ENCODE data around the gene DKC1.

DKC1 gene

DNA sequence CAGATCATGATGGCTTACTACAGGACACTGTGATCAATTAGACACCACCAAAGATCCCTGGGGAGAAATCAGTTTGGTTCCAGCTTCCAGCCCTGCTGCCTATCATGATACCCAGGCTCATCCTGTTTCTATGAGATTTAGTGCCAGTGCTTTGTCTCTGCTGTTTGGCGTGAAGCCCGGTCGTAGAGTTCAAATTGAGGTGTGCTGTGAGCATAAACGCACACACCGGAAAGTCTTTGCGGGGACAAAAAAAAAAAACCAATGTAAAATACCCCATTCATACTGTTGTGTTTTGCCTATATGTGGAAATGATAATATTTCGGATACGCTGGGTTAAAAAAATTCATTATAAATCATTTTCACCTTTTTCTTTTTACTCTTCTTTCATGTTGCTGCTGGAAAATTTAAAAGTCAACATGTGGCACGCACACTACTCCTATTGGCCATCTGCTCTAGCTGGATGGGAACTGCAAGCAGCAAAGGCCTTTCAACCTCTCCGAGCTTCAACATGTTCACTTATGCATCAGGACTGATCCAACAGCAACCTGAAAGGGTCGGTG, 607 bp upstream of the DKC1 start:
- DNase-seq (ENCODE audit: low read depth, low spot score): no peak
- in situ Hi-C loops (cut with HindIII; ENCODE audit: low sequenced_read_pairs): no loop called here
- TF ChIP-seq, protein P1, sequence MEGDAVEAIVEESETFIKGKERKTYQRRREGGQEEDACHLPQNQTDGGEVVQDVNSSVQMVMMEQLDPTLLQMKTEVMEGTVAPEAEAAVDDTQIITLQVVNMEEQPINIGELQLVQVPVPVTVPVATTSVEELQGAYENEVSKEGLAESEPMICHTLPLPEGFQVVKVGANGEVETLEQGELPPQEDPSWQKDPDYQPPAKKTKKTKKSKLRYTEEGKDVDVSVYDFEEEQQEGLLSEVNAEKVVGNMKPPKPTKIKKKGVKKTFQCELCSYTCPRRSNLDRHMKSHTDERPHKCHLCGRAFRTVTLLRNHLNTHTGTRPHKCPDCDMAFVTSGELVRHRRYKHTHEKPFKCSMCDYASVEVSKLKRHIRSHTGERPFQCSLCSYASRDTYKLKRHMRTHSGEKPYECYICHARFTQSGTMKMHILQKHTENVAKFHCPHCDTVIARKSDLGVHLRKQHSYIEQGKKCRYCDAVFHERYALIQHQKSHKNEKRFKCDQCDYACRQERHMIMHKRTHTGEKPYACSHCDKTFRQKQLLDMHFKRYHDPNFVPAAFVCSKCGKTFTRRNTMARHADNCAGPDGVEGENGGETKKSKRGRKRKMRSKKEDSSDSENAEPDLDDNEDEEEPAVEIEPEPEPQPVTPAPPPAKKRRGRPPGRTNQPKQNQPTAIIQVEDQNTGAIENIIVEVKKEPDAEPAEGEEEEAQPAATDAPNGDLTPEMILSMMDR (IDR thresholded peaks at IDR 0.05; ENCODE audit: low read depth, low read length): no peak
- peak overlapping the region; percentile 40 for H3K4me3 ChIP-seq (ENCODE audit: low read depth, low read length)

- in situ Hi-C loops (cut with HindIII; ENCODE audit: low sequenced_read_pairs): no loop called here
- no peak for DNase-seq (ENCODE audit: low read depth, low spot score)
- H3K4me3 ChIP-seq (ENCODE audit: low read depth, low read length): no peak overlapping the region
- TF ChIP-seq, protein P1 (IDR thresholded peaks at IDR 0.05; ENCODE audit: low read depth, low read length): no peak
Measured at GRCh38 chrX:154774622-154775021, 12.0 kb downstream of the DKC1 start.

DNA sequence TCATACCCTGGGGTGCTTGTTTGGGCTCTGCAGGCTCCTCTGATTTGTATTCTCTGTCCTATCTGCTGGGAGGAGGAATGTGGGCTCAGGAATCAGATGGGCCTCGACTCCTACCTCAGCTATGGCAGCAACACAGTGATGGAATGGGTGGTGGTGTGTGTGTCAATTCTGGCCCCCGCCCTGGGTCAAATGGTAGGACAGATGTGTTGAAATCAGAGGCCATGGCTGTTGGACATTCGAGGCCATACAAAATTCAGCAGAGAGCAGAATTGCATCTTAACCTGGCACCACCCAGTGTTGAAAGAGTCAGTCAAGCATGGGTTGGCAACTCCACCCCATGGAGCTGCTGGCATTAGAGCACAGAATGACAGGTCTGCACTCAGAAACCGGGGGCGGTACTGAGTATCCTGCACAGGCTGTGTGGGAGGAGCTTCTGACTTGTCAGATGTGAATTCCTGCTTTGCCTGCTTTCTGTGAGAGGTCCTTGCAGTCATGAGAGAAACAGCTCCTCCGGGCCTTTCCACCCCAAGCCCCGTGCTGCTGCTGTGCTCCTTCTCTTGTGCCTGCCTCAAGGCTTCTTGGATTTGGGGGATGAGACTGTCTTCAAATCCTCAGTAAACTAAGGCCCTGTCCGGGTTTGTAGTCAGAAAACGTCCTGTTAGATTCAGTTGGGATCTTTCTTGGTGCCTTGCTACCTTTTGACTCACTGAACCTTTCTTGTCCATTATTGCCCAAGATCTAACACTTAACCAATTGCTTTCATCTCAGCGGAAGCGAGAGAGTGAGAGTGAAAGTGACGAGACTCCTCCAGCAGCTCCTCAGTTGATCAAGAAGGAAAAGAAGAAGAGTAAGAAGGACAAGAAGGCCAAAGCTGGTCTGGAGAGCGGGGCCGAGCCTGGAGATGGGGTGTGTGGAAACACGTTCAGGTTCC, 13.0 kb downstream of the DKC1 start:
- in situ Hi-C loops (cut with HindIII; ENCODE audit: low sequenced_read_pairs): no loop called here
- H3K4me3 ChIP-seq (ENCODE audit: low read depth, low read length): no peak overlapping the region
- TF ChIP-seq, protein P1 (IDR thresholded peaks at IDR 0.05; ENCODE audit: low read depth, low read length): no peak
- no peak for DNase-seq (ENCODE audit: low read depth, low spot score)

DNA sequence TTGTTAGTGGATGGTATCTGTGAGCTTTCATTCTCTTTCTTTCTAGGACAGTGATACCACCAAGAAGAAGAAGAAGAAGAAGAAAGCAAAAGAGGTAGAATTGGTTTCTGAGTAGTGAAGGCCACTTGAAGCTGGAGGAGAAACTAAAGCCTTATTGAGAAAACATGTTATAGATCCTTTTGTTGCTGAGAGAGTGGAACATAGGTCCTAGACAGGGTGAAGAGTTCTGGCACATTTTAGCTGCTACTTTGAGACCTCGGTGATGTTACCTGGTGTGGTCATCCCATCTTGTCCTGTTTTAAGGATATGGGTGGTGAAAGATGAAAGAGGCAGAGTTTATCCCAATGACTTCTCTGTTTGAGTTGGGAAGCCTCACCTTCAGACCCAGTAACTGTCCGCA, 14.1 kb downstream of the DKC1 start:
- H3K4me3 ChIP-seq (ENCODE audit: low read depth, low read length): no peak overlapping the region
- in situ Hi-C loops (cut with HindIII; ENCODE audit: low sequenced_read_pairs): no loop called here
- TF ChIP-seq, protein P1 (IDR thresholded peaks at IDR 0.05; ENCODE audit: low read depth, low read length): no peak

GRCh38 chrX:154779261-154779660, 16.6 kb downstream of the DKC1 start:
- no peak overlapping the region for H3K4me3 ChIP-seq (ENCODE audit: low read depth, low read length)
- in situ Hi-C loops (cut with HindIII; ENCODE audit: low sequenced_read_pairs): no loop called here
- peak; percentile 2 for DNase-seq (ENCODE audit: low read depth, low spot score)
- TF ChIP-seq, protein P1 (IDR thresholded peaks at IDR 0.05; ENCODE audit: low read depth, low read length): no peak

More for the DNA sequence above, 14.1 kb downstream of the DKC1 start:
- no peak for DNase-seq (ENCODE audit: low read depth, low spot score)

GRCh38 chrX:154780968-154781367, 18.3 kb downstream of the DKC1 start:
- TF ChIP-seq, protein P1 (IDR thresholded peaks at IDR 0.05; ENCODE audit: low read depth, low read length): no peak
- in situ Hi-C loops (cut with HindIII; ENCODE audit: low sequenced_read_pairs): no loop called here
- no peak overlapping the region for H3K4me3 ChIP-seq (ENCODE audit: low read depth, low read length)
- DNase-seq (ENCODE audit: low read depth, low spot score): no peak

Measured in astrocyte of the spinal cord (primary cell).